GM12891 (cell line): ENCODE results near the gene MYLK4. TPM values are rescaled to one million over a fixed set of nuclear protein-coding genes. Genes with fewer than 3 reads are reported as not detected.

Source experiments
- DNase-seq: peaks from one replicate; pipeline ENCODE4 v3.0.0; 2011; ENCODE audit warnings: low spot score; ENCODE audit not compliant: insufficient read length
- FAIRE-seq: peaks from 2 replicates; lab custom pipeline; 2011; peaks lifted over from hg19 to GRCh38; lab: Jason Lieb, UNC
- PAX5 ChIP-seq: IDR thresholded peaks from 2 replicates; pipeline ENCODE4 v1.6.1; 2011; ENCODE audit warnings: low read length, moderate library complexity, mild to moderate bottlenecking; ENCODE audit not compliant: insufficient read depth, severe bottlenecking
- POLR2A ChIP-seq: IDR thresholded peaks from 2 replicates; pipeline ENCODE4 v1.6.1; 2011; ENCODE audit warnings: low read depth, low read length, control low read depth
- POLR2AphosphoS5 ChIP-seq: IDR thresholded peaks from 2 replicates; pipeline ENCODE4 v1.6.1; 2011; ENCODE audit warnings: low read depth, low read length, control low read depth
- POU2F2 ChIP-seq: IDR thresholded peaks from 2 replicates; pipeline ENCODE4 v1.6.1; 2011; ENCODE audit warnings: low read depth, mild to moderate bottlenecking, control low read depth, low read length, moderate library complexity
- SPI1 ChIP-seq: IDR thresholded peaks from 2 replicates; pipeline ENCODE4 v1.6.1; 2011; ENCODE audit warnings: low read depth, low read length, control low read depth
- TAF1 ChIP-seq: IDR thresholded peaks from 2 replicates; pipeline ENCODE4 v1.6.1; 2011; ENCODE audit warnings: low read depth, low read length, control low read depth
- polyA plus RNA-seq: library from polyadenylated mRNA; unstranded; fragments of >200 nt; gene quantifications from one replicate; pipeline ENCODE4 v1.2.1, GENCODE V29; 2012; ENCODE audit warnings: low read depth, missing spikeins, inconsistent platforms; ENCODE audit not compliant: missing spikeins

The MYLK4 gene
- 0.04 TPM for polyA plus RNA-seq

- FAIRE-seq (no peak), DNase-seq (no peak)
- TF ChIP-seq SPI1 (no peak), PAX5 (no peak), POU2F2 (no peak), POLR2AphosphoS5 (no peak), POLR2A (no peak), TAF1 (no peak)
These were observed at the start of gene MYLK4 for GRCh38 chr6:2750832-2751231. Gene MYLK4, minus strand, starts transcription at chr6:2750922. Its CDS starts 1,628 bp downstream, at chr6:2749294.

- FAIRE-seq, result no peak
- DNase-seq, result no peak
- TF ChIP-seq TAF1 (no peak), PAX5 (no peak), POU2F2 (no peak), SPI1 (no peak), POLR2A (no peak), POLR2AphosphoS5 (no peak)
These were observed 49.3 kb upstream of the MYLK4 start for GRCh38 chr6:2799936-2800527.

GRCh38 chr6:2798586-2799134, 47.9 kb upstream of the MYLK4 start:
- FAIRE-seq (no peak), DNase-seq (no peak)
- no peak for TF ChIP-seq POLR2AphosphoS5

GRCh38 chr6:2797564-2798031, 46.9 kb upstream of the MYLK4 start:
- TF ChIP-seq PAX5 (no peak), POLR2AphosphoS5 (no peak), POLR2A (no peak), POU2F2 (no peak), SPI1 (no peak), TAF1 (no peak)
- DNase-seq (no peak), FAIRE-seq (no peak)

GRCh38 chr6:2796861-2797260, 46.1 kb upstream of the MYLK4 start:
- FAIRE-seq, result no peak
- DNase-seq, result no peak
- TF ChIP-seq TAF1 (no peak), POLR2AphosphoS5 (no peak)

- TF ChIP-seq PAX5 (no peak), POLR2AphosphoS5 (no peak), POLR2A (no peak), TAF1 (no peak), SPI1 (no peak), POU2F2 (no peak)
- FAIRE-seq (no peak), DNase-seq (no peak)
These were observed 45.2 kb upstream of the MYLK4 start for GRCh38 chr6:2795956-2796355.

GRCh38 chr6:2795162-2795561, 44.4 kb upstream of the MYLK4 start:
- DNase-seq (no peak), FAIRE-seq (no peak)
- no peak for TF ChIP-seq SPI1
- no peak for TF ChIP-seq TAF1
- TF ChIP-seq POLR2AphosphoS5, result no peak
- TF ChIP-seq PAX5, result no peak
- no peak for TF ChIP-seq POU2F2
- TF ChIP-seq POLR2A, result no peak

- TF ChIP-seq POU2F2 (no peak), PAX5 (no peak), SPI1 (no peak), POLR2AphosphoS5 (no peak)
These were observed 43.5 kb upstream of the MYLK4 start for GRCh38 chr6:2794171-2794730.

GRCh38 chr6:2793534-2794151, 42.9 kb upstream of the MYLK4 start:
- TF ChIP-seq POLR2A, result no peak
- TF ChIP-seq POLR2AphosphoS5, result no peak
- no peak for TF ChIP-seq POU2F2
- no peak for TF ChIP-seq SPI1
- TF ChIP-seq TAF1, result no peak
- no peak for TF ChIP-seq PAX5
- DNase-seq, result no peak
- FAIRE-seq, result no peak

More at GRCh38 chr6:2794171-2794730, 43.5 kb upstream of the MYLK4 start:
- no peak for FAIRE-seq
- no peak for DNase-seq
